Uterus (tissue), 4 donors: ENCODE data around the gene KLF11. TPM values are rescaled to one million over a fixed set of nuclear protein-coding genes. Genes with fewer than 3 reads are reported as not detected.
A peak's percentile ranks its signal among the peaks of the same experiment; 100 is the strongest.
"Not testable (repeated sequence)": the region's sequence is repeated elsewhere in the genome, so short reads cannot be mapped to it uniquely, and the experiment has no call there.

Source experiments
- DNase-seq, 2 donors: peaks; one replicate each; pipeline ENCODE4 v3.0.0-alpha.2; 2019 to 2020
- H3K27ac ChIP-seq, 2 donors: fragments of 200-600 bp; sonication (generic); 1 replicate in 1 of 2; 2 replicates in 1 of 2; pipeline ENCODE4 v1.5.1; 2016 to 2018
- H3K27me3 ChIP-seq, 2 donors: fragments of 200-600 bp; sonication (generic); one replicate each; pipeline ENCODE4 v1.5.1; 2018 to 2019; ENCODE audit warnings: control low read depth in 1 of 2
- H3K36me3 ChIP-seq, 2 donors: fragments of 200-600 bp; sonication (generic); one replicate each; pipeline ENCODE4 v1.5.1; 2019; ENCODE audit warnings: control low read depth in 1 of 2
- H3K4me1 ChIP-seq, 2 donors: fragments of 200-600 bp; sonication (generic); one replicate each; pipeline ENCODE4 v1.5.1; 2018 to 2019; ENCODE audit warnings: control low read depth in 1 of 2
- H3K4me3 ChIP-seq, 2 donors: fragments of 200-600 bp; sonication (generic); 1 replicate in 1 of 2; 2 replicates in 1 of 2; pipeline ENCODE4 v1.5.1; 2018 to 2019; ENCODE audit warnings: mild to moderate bottlenecking in 1 of 2
- H3K9me3 ChIP-seq, 2 donors: fragments of 200-600 bp; sonication (generic); one replicate each; pipeline ENCODE4 v1.5.1; 2019; ENCODE audit warnings: control low read depth in 1 of 2
- CTCF ChIP-seq, 4 experiments: fragments of 200-600 bp in 2 of 4; fragments of 450-650 bp in 2 of 4; sonication (generic) in 2 of 4; IDR thresholded peaks; one replicate each; pipeline ENCODE4 v1.5.1; 2016 to 2019; ENCODE audit warnings: antibody characterized with exemption in 4 of 4, mild to moderate bottlenecking in 2 of 4, moderate library complexity in 1 of 4
- POLR2A ChIP-seq, 2 donors: fragments of 450-650 bp; IDR thresholded peaks; one replicate each; pipeline ENCODE4 v1.6.1; 2016; ENCODE audit warnings: antibody characterized with exemption in 2 of 2, mild to moderate bottlenecking in 1 of 2, moderate library complexity in 1 of 2
- intact Hi-C: fragments of 100-400 bp; cut with DNase I; formaldehyde crosslinking; loops from one replicate; pipeline ENCODE4 v1.15.1; 2023; ENCODE audit warnings: low total_unique reads
- total RNA-seq, 4 donors: library from RNA; depleted of rRNA in 3 of 4; stranded (reverse); fragments of >200 nt in 3 of 4; gene quantifications; one replicate each; pipeline versions ENCODE4 v1.1.0 to v1.2.4, GENCODE V29; 2014 to 2023
- donor health status: DM: yes; HTN: yes; CAD: no.

The KLF11 gene
- total RNA-seq, 4 donors from 2014 or later: 23.4 to 49.9 (median 31.7) TPM

- no peak overlapping the region for H3K4me3 ChIP-seq
- H3K27me3 ChIP-seq: peaks cover 0 to 9% of the 10 kb centered on the region in 2 donors
- no peaks in the 10 kb centered on the region for H3K36me3 ChIP-seq
- H3K4me1 ChIP-seq: no peaks in the 10 kb centered on the region
- H3K27ac ChIP-seq: no peak overlapping the region
- DNase-seq: no peak
- H3K9me3 ChIP-seq: no peaks in the 10 kb centered on the region
- no peak for TF ChIP-seq POLR2A (IDR thresholded peaks at IDR 0.05)
- no peak for TF ChIP-seq CTCF (IDR thresholded peaks at IDR 0.05)
- intact Hi-C loops: no loop called here
Measured at GRCh38 chr2:10089565-10090190, 46.3 kb downstream of the KLF11 start.

- Histone ChIP-seq H3K4me1 (no peaks in the 10 kb centered on the region), H3K36me3 (no peaks in the 10 kb centered on the region), H3K9me3 (no peaks in the 10 kb centered on the region), H3K4me3 (peak overlapping the region in 1 of 2 donors; percentile 35), H3K27ac (no peak overlapping the region), H3K27me3 (peaks cover 0 to 9% of the 10 kb centered on the region in 2 donors)
- no peak for TF ChIP-seq CTCF (IDR thresholded peaks at IDR 0.05)
- TF ChIP-seq POLR2A (IDR thresholded peaks at IDR 0.05): no peak
- DNase-seq: no peak
- intact Hi-C loops: no loop called here
Measured at GRCh38 chr2:10091182-10091888, 48.0 kb downstream of the KLF11 start.

GRCh38 chr2:10091889-10092244 is 48.5 kb downstream of the KLF11 start:
- H3K36me3 ChIP-seq, H3K9me3 ChIP-seq, H3K4me3 ChIP-seq, H3K27ac ChIP-seq, H3K4me1 ChIP-seq, DNase-seq, H3K27me3 ChIP-seq, intact Hi-C loops: not testable (repeated sequence)

- intact Hi-C loops: no loop called here
Measured at GRCh38 chr2:10094271-10094814, 51.0 kb downstream of the KLF11 start.

GRCh38 chr2:10095175-10095574 is 51.8 kb downstream of the KLF11 start:
- intact Hi-C loops: no loop called here
- no peak for DNase-seq
- no peaks in the 10 kb centered on the region for H3K9me3 ChIP-seq

More at GRCh38 chr2:10094271-10094814, 51.0 kb downstream of the KLF11 start:
- TF ChIP-seq POLR2A (IDR thresholded peaks at IDR 0.05) (no peak), CTCF (IDR thresholded peaks at IDR 0.05) (no peak)
- H3K27ac ChIP-seq: no peak overlapping the region
- no peaks in the 10 kb centered on the region for H3K4me1 ChIP-seq
- H3K9me3 ChIP-seq: no peaks in the 10 kb centered on the region
- H3K36me3 ChIP-seq: no peaks in the 10 kb centered on the region
- H3K4me3 ChIP-seq: no peak overlapping the region
- DNase-seq: no peak
- H3K27me3 ChIP-seq: peaks cover 0 to 9% of the 10 kb centered on the region in 2 donors

More at GRCh38 chr2:10095175-10095574, 51.8 kb downstream of the KLF11 start:
- H3K27ac ChIP-seq: no peak overlapping the region
- no peaks in the 10 kb centered on the region for H3K36me3 ChIP-seq
- H3K4me1 ChIP-seq: no peaks in the 10 kb centered on the region
- no peak overlapping the region for H3K4me3 ChIP-seq
- TF ChIP-seq POLR2A (IDR thresholded peaks at IDR 0.05) (no peak), CTCF (IDR thresholded peaks at IDR 0.05) (no peak)
- peaks cover 0 to 9% of the 10 kb centered on the region in 2 donors for H3K27me3 ChIP-seq
